Lung (tissue), 16 donors: ENCODE results near the gene ADAD1. TPM values are rescaled to one million over a fixed set of nuclear protein-coding genes. Genes with fewer than 3 reads are reported as not detected.

ENCODE experiments used
- ATAC-seq: fragments of 200-7000 bp; cut with Tn5 transposase; one replicate; pipeline ENCODE4 v1.9.1; 2020; ENCODE audit warnings: moderate number of reproducible peaks; ENCODE audit not compliant: insufficient read depth, low FRiP score
- DNase-seq, 3 donors: peaks; one replicate each; pipeline ENCODE4 v3.0.0-alpha.2; 2013 to 2017
- H3K27ac ChIP-seq, 2 donors: one replicate each; pipeline ENCODE4 v1.5.1; 2013; ENCODE audit warnings: mild to moderate bottlenecking in 2 of 2, moderate library complexity in 2 of 2, control low read depth in 1 of 2, inconsistent platforms in 1 of 2, low read depth in 1 of 2, low read length in 1 of 2
- H3K27me3 ChIP-seq, 3 donors: one replicate each; pipeline ENCODE4 v1.5.1; 2013; ENCODE audit warnings: low read length in 2 of 3; ENCODE audit not compliant: control insufficient read depth in 3 of 3, insufficient read depth in 3 of 3
- H3K36me3 ChIP-seq, 4 donors: one replicate each; pipeline ENCODE4 v1.5.1; 2013; ENCODE audit warnings: low read length in 4 of 4, mild to moderate bottlenecking in 1 of 4, moderate library complexity in 1 of 4; ENCODE audit not compliant: control insufficient read depth in 4 of 4, insufficient read depth in 4 of 4
- H3K4me1 ChIP-seq, 5 donors: one replicate each; pipeline ENCODE4 v1.5.1; 2013; ENCODE audit warnings: low read length in 5 of 5, mild to moderate bottlenecking in 2 of 5, moderate library complexity in 1 of 5; ENCODE audit not compliant: control insufficient read depth in 5 of 5, insufficient read depth in 5 of 5
- H3K4me3 ChIP-seq: one replicate; pipeline ENCODE4 v1.5.1; 2013; ENCODE audit warnings: mild to moderate bottlenecking, control low read depth, moderate library complexity
- H3K9ac ChIP-seq, 2 donors: one replicate each; pipeline ENCODE4 v1.5.1; 2013; ENCODE audit warnings: low read length in 2 of 2, control low read depth in 1 of 2; ENCODE audit not compliant: insufficient read depth in 1 of 2
- H3K9me3 ChIP-seq, 4 donors: one replicate each; pipeline ENCODE4 v1.5.1; 2013; ENCODE audit warnings: low read length in 3 of 4, mild to moderate bottlenecking in 1 of 4, moderate library complexity in 1 of 4; ENCODE audit not compliant: control insufficient read depth in 4 of 4, insufficient read depth in 3 of 4
- CTCF ChIP-seq: IDR thresholded peaks from 2 replicates; pipeline ENCODE4 v1.5.1; 2012; ENCODE audit warnings: mild to moderate bottlenecking; ENCODE audit errors: control extremely low read depth, extremely low read depth
- WGBS, 2 donors: extraction: QIAGEN DNeasy Blood & Tissue Kit; methylation state at CpG; one replicate each; pipeline ENCODE4 v1.1.7; 2013; 5-methylcytosine and 5-hydroxymethylcytosine counted together
- long read RNA-seq, 5 donors: transcript quantifications; one replicate each; lab custom pipeline, GENCODE V29; 2026
- polyA plus RNA-seq, 2 donors: library from polyadenylated mRNA; stranded (reverse); fragments of 200-250 nt; gene quantifications; one replicate each; pipeline ENCODE4 v1.2.1, GENCODE V29; 2013
- total RNA-seq, 2 donors: library from RNA; depleted of rRNA in 1 of 2; stranded (reverse); fragments of >200 nt in 1 of 2; gene quantifications; one replicate each; pipeline ENCODE4 v1.2.1, GENCODE V29; 2014 to 2021
- donor health status: control.
- donor health status: control.
- donor health status: Bipolar disorder and iron deficiency.
- donor health status: healthy.
- donor health status: DM: yes; HTN: yes; CAD: no.

ADAD1 gene
- total RNA-seq (not detected), polyA plus RNA-seq (not detected)
- long read RNA-seq, donor 1: 0 reads
- long read RNA-seq, donor 2: 0 reads
- long read RNA-seq, donor 3: 0 reads
- long read RNA-seq, donor 4: 0 reads
- long read RNA-seq, donor 5: 0 reads

GRCh38 chr4:122378711-122379110, at the start of gene ADAD1:
Gene ADAD1, plus strand, starts transcription at chr4:122379011. Its CDS starts 1,059 bp downstream, at chr4:122380070.
- H3K4me3 ChIP-seq: no peak within 1 kb of the TSS
- no peak within 1 kb of the TSS for H3K9ac ChIP-seq
- WGBS, 2 donors: 83% methylated on average over 7 of the region's 7 CpGs
- H3K27me3 ChIP-seq: no peaks in the 10 kb centered on the region
- DNase-seq (no peak), ATAC-seq (no peak)
- TF ChIP-seq CTCF: no peak
- H3K4me1 ChIP-seq: no peaks in the 10 kb centered on the region
- no peak within 1 kb of the TSS for H3K27ac ChIP-seq
- peaks cover 0 to 5% (median 0%) of the 10 kb centered on the region in 4 donors for H3K9me3 ChIP-seq
- no peaks in the 10 kb centered on the region for H3K36me3 ChIP-seq

GRCh38 chr4:122329876-122330565, 48.8 kb upstream of the ADAD1 start:
- TF ChIP-seq CTCF: no peak
- Histone ChIP-seq H3K27ac (no peak overlapping the region), H3K9me3 (no peaks in the 10 kb centered on the region), H3K4me1 (no peaks in the 10 kb centered on the region), H3K9ac (no peak overlapping the region), H3K4me3 (no peak overlapping the region), H3K27me3 (no peaks in the 10 kb centered on the region), H3K36me3 (peaks cover 2 to 29% (median 19%) of the 10 kb centered on the region in 4 donors)
- ATAC-seq (no peak), DNase-seq (no peak)
- WGBS, 2 donors: 89 to 90% methylated on average over 3 of the region's 3 CpGs

GRCh38 chr4:122331195-122331594, 47.6 kb upstream of the ADAD1 start:
- Histone ChIP-seq H3K9ac (no peak overlapping the region), H3K27me3 (no peaks in the 10 kb centered on the region), H3K27ac (no peak overlapping the region), H3K9me3 (no peaks in the 10 kb centered on the region), H3K4me3 (no peak overlapping the region), H3K4me1 (no peaks in the 10 kb centered on the region), H3K36me3 (peaks cover 2 to 40% (median 20%) of the 10 kb centered on the region in 4 donors)
- DNase-seq: no peak
- no peak for ATAC-seq
- TF ChIP-seq CTCF: no peak
- 89 to 92% methylated on average over 4 of the region's 4 CpGs for WGBS, 2 donors

- Histone ChIP-seq H3K9me3 (no peaks in the 10 kb centered on the region), H3K9ac (no peak overlapping the region), H3K27me3 (no peaks in the 10 kb centered on the region), H3K4me3 (no peak overlapping the region), H3K27ac (no peak overlapping the region), H3K4me1 (no peaks in the 10 kb centered on the region), H3K36me3 (peaks cover 0 to 31% (median 13%) of the 10 kb centered on the region in 4 donors)
- ATAC-seq: no peak
- DNase-seq: no peak
- TF ChIP-seq CTCF: no peak
These were observed 44.0 kb upstream of the ADAD1 start for GRCh38 chr4:122334828-122335227.
